Brain microvascular endothelial cell (primary cell): ENCODE data around the gene FAM131B.

ENCODE experiments used
- DNase-seq: peaks from one replicate; pipeline ENCODE4 v3.0.0-alpha.2; 2020
- H3K27ac ChIP-seq: fragments of 250-450 bp; sonication (Bioruptor Pico); 2 replicates; pipeline ENCODE4 v1.5.1; 2020; ENCODE audit warnings: mild to moderate bottlenecking, moderate library complexity
- H3K27me3 ChIP-seq: fragments of 250-450 bp; sonication (Bioruptor Pico); replicated peaks from 2 replicates; pipeline ENCODE4 v1.5.1; 2020; ENCODE audit warnings: mild to moderate bottlenecking
- H3K36me3 ChIP-seq: fragments of 250-450 bp; sonication (Bioruptor Pico); replicated peaks from 2 replicates; pipeline ENCODE4 v1.5.1; 2020; ENCODE audit warnings: mild to moderate bottlenecking
- H3K4me3 ChIP-seq: 2 replicates; pipeline ENCODE4 v1.5.1; 2011; ENCODE audit warnings: low read depth, mild to moderate bottlenecking, control low read depth, low read length, moderate library complexity
- CTCF ChIP-seq: IDR thresholded peaks from 2 replicates; pipeline ENCODE4 v1.5.1; 2011; ENCODE audit warnings: low read depth, mild to moderate bottlenecking, moderate library complexity, low read length, control low read depth, inconsistent platforms; ENCODE audit errors: missing control alignments
- in situ Hi-C: cut with HindIII; loops from 2 replicates; pipeline ENCODE4 v1.10.0; 2017; ENCODE audit warnings: low sequenced_read_pairs, low pct_ligation_motif_present

Gene FAM131B

GRCh38 chr7:143383642-143383957 is 21.1 kb upstream of the FAM131B start:
- no peak for DNase-seq
- Histone ChIP-seq H3K4me3 (peak overlapping the region; percentile 93), H3K36me3 (peaks cover 67% of the 10 kb centered on the region), H3K27me3 (no peaks in the 10 kb centered on the region), H3K27ac (peak overlapping the region; percentile 14)
- no peak for TF ChIP-seq CTCF
- in situ Hi-C loops: no loop called here

GRCh38 chr7:143382791-143383641 is 20.5 kb upstream of the FAM131B start:
- Histone ChIP-seq H3K27me3 (no peaks in the 10 kb centered on the region), H3K36me3 (peaks cover 61% of the 10 kb centered on the region), H3K4me3 (peak overlapping the region; percentile 93), H3K27ac (peak overlapping the region; percentile 99)
- in situ Hi-C loops: no loop called here
- DNase-seq: no peak
- no peak for TF ChIP-seq CTCF

DNA sequence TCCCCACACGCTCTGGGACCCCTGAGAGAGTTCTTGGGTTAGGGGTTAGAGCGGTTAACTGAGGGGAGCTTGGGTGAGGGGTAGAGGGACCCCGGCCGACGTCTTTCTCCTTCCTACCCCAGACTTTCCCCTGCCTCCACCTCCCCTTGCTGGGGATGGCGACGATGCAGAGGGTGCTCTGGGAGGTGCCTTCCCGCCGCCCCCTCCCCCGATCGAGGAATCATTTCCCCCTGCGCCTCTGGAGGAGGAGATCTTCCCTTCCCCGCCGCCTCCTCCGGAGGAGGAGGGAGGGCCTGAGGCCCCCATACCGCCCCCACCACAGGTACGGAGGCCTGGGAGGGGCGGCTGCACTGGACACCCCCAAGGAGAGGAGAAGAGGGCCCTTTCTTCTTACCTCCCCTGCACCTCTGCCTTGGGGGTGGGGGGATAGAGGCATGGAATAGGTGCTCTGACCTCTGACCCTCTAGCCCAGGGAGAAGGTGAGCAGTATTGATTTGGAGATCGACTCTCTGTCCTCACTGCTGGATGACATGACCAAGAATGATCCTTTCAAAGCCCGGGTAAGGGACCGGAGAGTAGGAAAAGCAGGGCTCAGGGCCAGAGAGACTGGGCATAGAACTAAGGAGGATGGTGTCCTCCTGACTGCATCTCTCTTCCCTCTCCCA is 19.7 kb upstream of the FAM131B start:
- Histone ChIP-seq H3K36me3 (peaks cover 54% of the 10 kb centered on the region), H3K27me3 (no peaks in the 10 kb centered on the region), H3K27ac (peak overlapping the region; percentile 99), H3K4me3 (peak overlapping the region; percentile 93)
- no peak for TF ChIP-seq CTCF
- no peak for DNase-seq
- in situ Hi-C loops: no loop called here

GRCh38 chr7:143381427-143382125 is 19.1 kb upstream of the FAM131B start:
- in situ Hi-C loops: no loop called here
- Histone ChIP-seq H3K27me3 (no peaks in the 10 kb centered on the region), H3K27ac (peak overlapping the region; percentile 99), H3K36me3 (peaks cover 47% of the 10 kb centered on the region), H3K4me3 (peak overlapping the region; percentile 93)
- peak; percentile 73 for DNase-seq
- no peak for TF ChIP-seq CTCF

GRCh38 chr7:143380646-143381426 is 18.3 kb upstream of the FAM131B start, which contains the start of gene ZYX:
ZYX (plus strand) TSS chr7:143381345; CDS start chr7:143381572, 227 bp downstream.
- H3K27ac ChIP-seq: peak within 1 kb of the TSS; percentile 99
- in situ Hi-C loops: no loop called here
- H3K4me3 ChIP-seq: peak within 1 kb of the TSS; percentile 93
- DNase-seq: peak; percentile 97
- H3K27me3 ChIP-seq: no peaks in the 10 kb centered on the region
- H3K36me3 ChIP-seq: peaks cover 39% of the 10 kb centered on the region
- TF ChIP-seq CTCF: no peak
